Esophagus squamous epithelium (tissue), 4 donors: Measurements from ENCODE around the gene ERC1.

Experiments used
- CTCF ChIP-seq, 6 experiments: fragments of 450-650 bp in 4 of 6; fragments of 200-600 bp in 2 of 6; sonication (generic) in 2 of 6; IDR thresholded peaks; one replicate each; pipeline ENCODE4 v1.5.1; 2016 to 2019; ENCODE audit warnings: antibody characterized with exemption in 6 of 6, mild to moderate bottlenecking in 4 of 6, moderate library complexity in 4 of 6
- POLR2A ChIP-seq, 4 donors: fragments of 450-650 bp; IDR thresholded peaks; one replicate each; pipeline ENCODE4 v1.6.1; 2017; ENCODE audit warnings: antibody characterized with exemption in 4 of 4, mild to moderate bottlenecking in 4 of 4, moderate library complexity in 3 of 4

- TF ChIP-seq CTCF (IDR thresholded peaks at IDR 0.05), result no peak
- TF ChIP-seq POLR2A (IDR thresholded peaks at IDR 0.05), result no peak
Observed at GRCh38 chr12:1222858-1223639, 232.0 kb downstream of the ERC1 start.
